NCI-H226 (cell line): ENCODE measurements around the gene QRSL1.
"Not testable (repeated sequence)": the region's sequence is repeated elsewhere in the genome, so short reads cannot be mapped to it uniquely, and the experiment has no call there.

Source experiments
- DNase-seq: peaks from one replicate; pipeline ENCODE4 v3.0.0-alpha.2; 2015

The QRSL1 gene

GRCh38 chr6:106629103-106629858 is at the start of gene QRSL1, which contains the start of gene RTN4IP1:
Gene QRSL1, plus strand, starts transcription at chr6:106629578. Its CDS starts 104 bp downstream, at chr6:106629682.
Gene RTN4IP1, minus strand, starts transcription at chr6:106629498. Its CDS starts 477 bp downstream, at chr6:106629021.
- DNase-seq: peak; percentile 88

GRCh38 chr6:106581468-106581867 is 47.9 kb upstream of the QRSL1 start:
- no peak for DNase-seq

- DNase-seq: no peak
These were observed 42.5 kb upstream of the QRSL1 start for GRCh38 chr6:106586815-106587415.

- DNase-seq: not testable (repeated sequence)
These were observed 40.4 kb upstream of the QRSL1 start for GRCh38 chr6:106588937-106589336.

GRCh38 chr6:106591111-106591825 is 38.1 kb upstream of the QRSL1 start:
- DNase-seq: peak; percentile 78

GRCh38 chr6:106599440-106599839 is 29.9 kb upstream of the QRSL1 start:
- DNase-seq: no peak

- no peak for DNase-seq
These were observed 29.0 kb upstream of the QRSL1 start for GRCh38 chr6:106600329-106600728.

- DNase-seq: peak; percentile 41
These were observed 21.2 kb upstream of the QRSL1 start for GRCh38 chr6:106608080-106608668.

GRCh38 chr6:106609699-106610098 is 19.7 kb upstream of the QRSL1 start:
- DNase-seq: peak; percentile 16

- no peak for DNase-seq
These were observed 18.3 kb upstream of the QRSL1 start for GRCh38 chr6:106611030-106611429.

- DNase-seq: no peak
These were observed 16.5 kb upstream of the QRSL1 start for GRCh38 chr6:106612671-106613416.

GRCh38 chr6:106613590-106613989 is 15.8 kb upstream of the QRSL1 start:
- DNase-seq: no peak

- no peak for DNase-seq
These were observed 15.2 kb upstream of the QRSL1 start for GRCh38 chr6:106614166-106614565.

- no peak for DNase-seq
These were observed 14.7 kb upstream of the QRSL1 start for GRCh38 chr6:106614592-106615257.

- DNase-seq: no peak
These were observed 12.1 kb upstream of the QRSL1 start for GRCh38 chr6:106617302-106617701.

GRCh38 chr6:106617857-106618256 is 11.5 kb upstream of the QRSL1 start:
- DNase-seq: no peak

GRCh38 chr6:106618324-106618723 is 11.1 kb upstream of the QRSL1 start:
- no peak for DNase-seq

GRCh38 chr6:106619223-106619622 is 10.2 kb upstream of the QRSL1 start:
- DNase-seq: no peak

- no peak for DNase-seq
These were observed 8.3 kb upstream of the QRSL1 start for GRCh38 chr6:106620931-106621672.

- no peak for DNase-seq
These were observed 7.0 kb upstream of the QRSL1 start for GRCh38 chr6:106622412-106622811.

GRCh38 chr6:106623039-106623438 is 6.3 kb upstream of the QRSL1 start:
- DNase-seq: no peak
